GM18502 (cell line): ENCODE measurements around the gene HNRNPCL1.
"Not testable (repeated sequence)": the region's sequence is repeated elsewhere in the genome, so short reads cannot be mapped to it uniquely, and the experiment has no call there.

Experiments
- ATAC-seq: cut with Tn5 transposase; IDR thresholded peaks from one replicate; pipeline ENCODE4 v1.9.1; 2021; ENCODE audit warnings: mild to moderate bottlenecking; ENCODE audit not compliant: unreplicated experiment, poor library complexity

Gene HNRNPCL1

GRCh38 chr1:12848620-12849019 lies at the start of gene HNRNPCL1:
Gene HNRNPCL1 (minus strand): TSS chr1:12848720. CDS start chr1:12848289, 431 bp downstream.
- ATAC-seq = not testable (repeated sequence)

- not testable (repeated sequence) for ATAC-seq
Observed at GRCh38 chr1:12898170-12898569, 49.6 kb upstream of the HNRNPCL1 start, which contains the start of gene PRAMEF10. Gene PRAMEF10 (minus strand): TSS chr1:12898270. CDS start chr1:12895847, 2,423 bp downstream.

GRCh38 chr1:12886101-12886500 lies 37.6 kb upstream of the HNRNPCL1 start, which contains the start of gene PRAMEF4:
Gene PRAMEF4 (minus strand): TSS chr1:12886201. CDS start chr1:12883394, 2,807 bp downstream.
- ATAC-seq = not testable (repeated sequence)

- not testable (repeated sequence) for ATAC-seq
Observed at GRCh38 chr1:12878453-12878852, 29.9 kb upstream of the HNRNPCL1 start.

GRCh38 chr1:12863131-12863880 lies 14.8 kb upstream of the HNRNPCL1 start:
- not testable (repeated sequence) for ATAC-seq

GRCh38 chr1:12856786-12857185 lies 8.3 kb upstream of the HNRNPCL1 start, which contains the start of gene PRAMEF2:
Gene PRAMEF2 (plus strand): TSS chr1:12857086. CDS start chr1:12859010, 1,924 bp downstream.
- ATAC-seq = not testable (repeated sequence)

- ATAC-seq = no peak
Observed at GRCh38 chr1:12851779-12852178, 3.3 kb upstream of the HNRNPCL1 start.

GRCh38 chr1:12833251-12833650 lies 15.3 kb downstream of the HNRNPCL1 start:
- ATAC-seq = not testable (repeated sequence)

GRCh38 chr1:12831310-12831709 lies 17.2 kb downstream of the HNRNPCL1 start, which contains the start of gene PRAMEF11:
Gene PRAMEF11 (minus strand): TSS chr1:12831410. CDS start chr1:12828789, 2,621 bp downstream.
- not testable (repeated sequence) for ATAC-seq

GRCh38 chr1:12819061-12819460 lies 29.5 kb downstream of the HNRNPCL1 start:
- ATAC-seq = not testable (repeated sequence)

- ATAC-seq = no peak
Observed at GRCh38 chr1:12811409-12811784, 37.1 kb downstream of the HNRNPCL1 start.

GRCh38 chr1:12810691-12811408 lies 37.7 kb downstream of the HNRNPCL1 start:
- ATAC-seq = no peak

GRCh38 chr1:12809933-12810332 lies 38.6 kb downstream of the HNRNPCL1 start:
- ATAC-seq = no peak

GRCh38 chr1:12799730-12800129 lies 48.8 kb downstream of the HNRNPCL1 start:
- ATAC-seq = no peak

GRCh38 chr1:12798911-12799310 lies 49.6 kb downstream of the HNRNPCL1 start:
- no peak for ATAC-seq
